Spleen (tissue), 7 donors: ENCODE measurements around the gene ZBTB7B.

Source experiments
- CTCF ChIP-seq, 11 experiments: fragments of 200-600 bp in 7 of 11; fragments of 450-650 bp in 4 of 11; sonication (generic) in 4 of 11; IDR thresholded peaks in 8 of 11; conservative IDR thresholded peaks in 3 of 11; 1 replicate in 7 of 11; 2 replicates in 4 of 11; pipeline versions ENCODE4 v1.4.0 to v1.8.0; 2016 to 2021; ENCODE audit warnings: antibody characterized with exemption in 11 of 11, inconsistent platforms in 4 of 11, mild to moderate bottlenecking in 1 of 11
- POLR2A ChIP-seq, 3 donors: fragments of 450-650 bp; IDR thresholded peaks; one replicate each; pipeline ENCODE4 v1.5.1; 2017; ENCODE audit warnings: antibody characterized with exemption in 3 of 3, mild to moderate bottlenecking in 1 of 3
- donor health status: DM: no; HTN: no; CAD: no; lungs with moderate emphysema.
- donor health status: DM: no; HTN: no; CAD: no.
- donor health status: DM: no; HTN: no; CAD: no.

GRCh38 chr1:155062151-155062686 lies 59.6 kb downstream of the ZBTB7B start:
- TF ChIP-seq POLR2A (IDR thresholded peaks at IDR 0.05), result no peak
- no peak for TF ChIP-seq CTCF (IDR thresholded peaks at IDR 0.05 in 8 of 11, conservative IDR thresholded peaks at IDR 0.05 in 3 of 11)
